Activated T-cell treated with anti-CD3 and anti-CD28 coated beads, Interleukin-2, amount 50 U/mL, for 4 hours (primary cell): ENCODE measurements around the gene ZNF804A. TPM values are rescaled to one million over a fixed set of nuclear protein-coding genes. Genes with fewer than 3 reads are reported as not detected.

Experiments
- ATAC-seq, 2 donors: fragments of 200-7000 bp; cut with Tn5 transposase; one replicate each; pipeline ENCODE4 v1.10.0; 2021
- DNase-seq: peaks from one replicate; pipeline ENCODE4 v3.0.0-alpha.2; 2020
- H3K27me3 Mint-ChIP-seq: one replicate; pipeline ENCODE4 v1.8.0; 2021; ENCODE audit warnings: low read depth, mixed read lengths
- H3K36me3 Mint-ChIP-seq: one replicate; pipeline ENCODE4 v1.8.0; 2022; ENCODE audit warnings: mixed read lengths; ENCODE audit not compliant: insufficient read depth
- H3K4me1 Mint-ChIP-seq: one replicate; pipeline ENCODE4 v1.8.0; 2021; ENCODE audit warnings: low read depth, mixed read lengths
- H3K4me3 Mint-ChIP-seq: one replicate; pipeline ENCODE4 v1.8.0; 2021; ENCODE audit warnings: mild to moderate bottlenecking, moderate library complexity, mixed read lengths
- H3K9me3 Mint-ChIP-seq: one replicate; pipeline ENCODE4 v1.8.0; 2021; ENCODE audit warnings: mixed read lengths
- total RNA-seq, 3 donors: library from RNA; stranded (reverse); gene quantifications; one replicate each; pipeline ENCODE4 v1.2.1, GENCODE V29; 2021

The ZNF804A gene
- total RNA-seq, 3 donors from 2014 or later = not detected

DNA sequence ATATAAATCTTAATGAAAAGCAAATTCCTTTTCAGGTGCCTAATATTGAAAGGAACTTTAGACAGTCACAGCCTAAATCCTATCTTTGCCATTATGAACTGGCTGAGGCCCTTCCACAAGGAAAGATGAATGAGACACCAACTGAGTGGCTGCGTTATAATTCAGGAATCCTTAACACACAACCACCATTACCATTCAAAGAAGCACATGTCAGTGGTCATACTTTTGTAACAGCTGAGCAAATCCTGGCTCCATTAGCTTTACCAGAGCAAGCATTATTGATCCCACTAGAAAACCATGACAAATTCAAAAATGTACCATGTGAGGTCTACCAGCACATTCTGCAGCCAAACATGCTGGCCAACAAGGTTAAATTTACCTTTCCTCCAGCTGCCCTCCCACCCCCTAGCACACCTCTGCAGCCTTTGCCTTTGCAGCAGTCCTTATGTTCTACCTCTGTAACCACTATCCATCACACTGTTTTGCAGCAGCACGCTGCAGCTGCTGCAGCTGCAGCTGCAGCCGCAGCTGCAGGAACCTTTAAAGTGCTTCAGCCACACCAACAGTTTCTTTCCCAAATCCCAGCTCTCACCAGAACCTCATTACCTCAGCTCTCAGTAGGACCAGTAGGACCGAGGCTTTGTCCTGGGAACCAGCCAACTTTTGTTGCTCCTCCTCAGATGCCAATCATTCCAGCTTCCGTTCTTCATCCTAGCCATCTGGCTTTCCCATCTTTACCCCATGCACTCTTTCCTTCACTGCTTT lies 340.1 kb downstream of the ZNF804A start:
- H3K4me1 Mint-ChIP-seq = no peaks in the 10 kb centered on the region
- DNase-seq = no peak
- peaks cover 8% of the 10 kb centered on the region for H3K9me3 Mint-ChIP-seq
- H3K4me3 Mint-ChIP-seq = no peak overlapping the region
- no peaks in the 10 kb centered on the region for H3K27me3 Mint-ChIP-seq
- no peaks in the 10 kb centered on the region for H3K36me3 Mint-ChIP-seq
- no peak for ATAC-seq

- H3K36me3 Mint-ChIP-seq = no peaks in the 10 kb centered on the region
- H3K4me3 Mint-ChIP-seq = no peak overlapping the region
- DNase-seq (no peak), ATAC-seq (no peak)
- H3K27me3 Mint-ChIP-seq = no peaks in the 10 kb centered on the region
- H3K9me3 Mint-ChIP-seq = peaks cover 8% of the 10 kb centered on the region
- H3K4me1 Mint-ChIP-seq = no peaks in the 10 kb centered on the region
Observed at GRCh38 chr2:184945326-184945725, 347.0 kb downstream of the ZNF804A start.

- ATAC-seq (no peak), DNase-seq (no peak)
- H3K4me3 Mint-ChIP-seq = no peak overlapping the region
- no peaks in the 10 kb centered on the region for H3K36me3 Mint-ChIP-seq
- no peaks in the 10 kb centered on the region for H3K4me1 Mint-ChIP-seq
- H3K9me3 Mint-ChIP-seq = peaks cover 8% of the 10 kb centered on the region
- no peaks in the 10 kb centered on the region for H3K27me3 Mint-ChIP-seq
Observed at GRCh38 chr2:184945824-184946223, 347.5 kb downstream of the ZNF804A start.

- Mint-ChIP-seq H3K36me3 (no peaks in the 10 kb centered on the region), H3K9me3 (peaks cover 8% of the 10 kb centered on the region), H3K27me3 (no peaks in the 10 kb centered on the region), H3K4me3 (no peak overlapping the region), H3K4me1 (no peaks in the 10 kb centered on the region)
- ATAC-seq (no peak), DNase-seq (no peak)
Observed at GRCh38 chr2:184956856-184957255, 358.5 kb downstream of the ZNF804A start.

DNA sequence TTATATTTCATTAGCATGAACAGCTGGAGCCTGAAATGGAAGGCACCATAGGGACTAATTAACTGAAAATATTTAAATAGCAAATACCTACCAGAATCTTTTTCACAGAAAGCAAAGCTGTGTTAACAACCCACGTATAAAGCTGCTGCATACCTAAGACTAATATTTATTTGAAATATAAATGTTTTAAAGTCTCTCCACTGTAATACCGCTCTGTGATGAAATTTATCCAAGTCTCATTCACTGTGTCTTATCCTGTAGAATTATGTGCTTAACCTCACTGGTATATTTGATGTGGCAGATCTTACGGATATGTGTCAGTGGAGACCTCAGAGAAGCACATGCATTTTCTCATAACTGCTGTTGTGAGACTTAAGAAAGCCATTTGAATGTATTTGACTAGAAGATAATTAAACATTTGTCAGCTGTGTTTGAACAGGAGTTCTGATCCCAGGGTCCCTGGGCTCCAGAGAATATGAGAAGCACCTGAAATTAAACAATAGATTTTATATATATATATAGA lies 373.3 kb downstream of the ZNF804A start:
- H3K36me3 Mint-ChIP-seq = no peaks in the 10 kb centered on the region
- no peak overlapping the region for H3K4me3 Mint-ChIP-seq
- ATAC-seq = no peak
- H3K4me1 Mint-ChIP-seq = no peaks in the 10 kb centered on the region
- H3K27me3 Mint-ChIP-seq = no peaks in the 10 kb centered on the region
- no peak for DNase-seq
- H3K9me3 Mint-ChIP-seq = no peaks in the 10 kb centered on the region
